ENCODE data around the gene APOOL.

DNA sequence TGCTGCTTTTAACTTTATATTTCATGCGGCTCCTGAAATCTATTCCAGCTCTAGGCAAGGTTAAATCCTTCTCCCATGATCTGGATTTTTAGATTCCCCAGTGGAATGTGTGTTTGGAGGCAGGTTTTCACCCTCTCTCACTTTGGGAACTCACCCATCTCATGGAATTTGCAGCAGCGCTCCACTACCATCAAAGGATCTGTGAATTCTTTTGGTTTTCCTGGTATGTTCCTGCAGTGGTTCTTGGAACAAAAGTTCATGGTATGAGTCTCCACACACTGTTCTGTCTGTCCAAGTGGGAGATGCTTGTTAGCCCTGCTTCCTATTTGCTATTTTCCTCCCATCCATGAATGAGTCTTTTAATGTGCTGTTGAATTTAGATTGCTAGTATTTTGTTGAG lies 14.0 kb downstream of the APOOL start:
- TF ChIP-seq GLI4 (tag by site-specific recombination; IDR thresholded peaks at IDR 0.05) = no peak
- no peak for TF ChIP-seq ZNF174 (tag by site-specific recombination; IDR thresholded peaks at IDR 0.05)
- no peak for TF ChIP-seq ZBTB7A (tag by site-specific recombination; IDR thresholded peaks at IDR 0.05; ENCODE audit: low read depth)
- TF ChIP-seq, protein P1, sequence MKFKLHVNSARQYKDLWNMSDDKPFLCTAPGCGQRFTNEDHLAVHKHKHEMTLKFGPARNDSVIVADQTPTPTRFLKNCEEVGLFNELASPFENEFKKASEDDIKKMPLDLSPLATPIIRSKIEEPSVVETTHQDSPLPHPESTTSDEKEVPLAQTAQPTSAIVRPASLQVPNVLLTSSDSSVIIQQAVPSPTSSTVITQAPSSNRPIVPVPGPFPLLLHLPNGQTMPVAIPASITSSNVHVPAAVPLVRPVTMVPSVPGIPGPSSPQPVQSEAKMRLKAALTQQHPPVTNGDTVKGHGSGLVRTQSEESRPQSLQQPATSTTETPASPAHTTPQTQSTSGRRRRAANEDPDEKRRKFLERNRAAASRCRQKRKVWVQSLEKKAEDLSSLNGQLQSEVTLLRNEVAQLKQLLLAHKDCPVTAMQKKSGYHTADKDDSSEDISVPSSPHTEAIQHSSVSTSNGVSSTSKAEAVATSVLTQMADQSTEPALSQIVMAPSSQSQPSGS (tag by site-specific recombination; IDR thresholded peaks at IDR 0.05; ENCODE audit: low read depth) = no peak
- TF ChIP-seq, protein P2, sequence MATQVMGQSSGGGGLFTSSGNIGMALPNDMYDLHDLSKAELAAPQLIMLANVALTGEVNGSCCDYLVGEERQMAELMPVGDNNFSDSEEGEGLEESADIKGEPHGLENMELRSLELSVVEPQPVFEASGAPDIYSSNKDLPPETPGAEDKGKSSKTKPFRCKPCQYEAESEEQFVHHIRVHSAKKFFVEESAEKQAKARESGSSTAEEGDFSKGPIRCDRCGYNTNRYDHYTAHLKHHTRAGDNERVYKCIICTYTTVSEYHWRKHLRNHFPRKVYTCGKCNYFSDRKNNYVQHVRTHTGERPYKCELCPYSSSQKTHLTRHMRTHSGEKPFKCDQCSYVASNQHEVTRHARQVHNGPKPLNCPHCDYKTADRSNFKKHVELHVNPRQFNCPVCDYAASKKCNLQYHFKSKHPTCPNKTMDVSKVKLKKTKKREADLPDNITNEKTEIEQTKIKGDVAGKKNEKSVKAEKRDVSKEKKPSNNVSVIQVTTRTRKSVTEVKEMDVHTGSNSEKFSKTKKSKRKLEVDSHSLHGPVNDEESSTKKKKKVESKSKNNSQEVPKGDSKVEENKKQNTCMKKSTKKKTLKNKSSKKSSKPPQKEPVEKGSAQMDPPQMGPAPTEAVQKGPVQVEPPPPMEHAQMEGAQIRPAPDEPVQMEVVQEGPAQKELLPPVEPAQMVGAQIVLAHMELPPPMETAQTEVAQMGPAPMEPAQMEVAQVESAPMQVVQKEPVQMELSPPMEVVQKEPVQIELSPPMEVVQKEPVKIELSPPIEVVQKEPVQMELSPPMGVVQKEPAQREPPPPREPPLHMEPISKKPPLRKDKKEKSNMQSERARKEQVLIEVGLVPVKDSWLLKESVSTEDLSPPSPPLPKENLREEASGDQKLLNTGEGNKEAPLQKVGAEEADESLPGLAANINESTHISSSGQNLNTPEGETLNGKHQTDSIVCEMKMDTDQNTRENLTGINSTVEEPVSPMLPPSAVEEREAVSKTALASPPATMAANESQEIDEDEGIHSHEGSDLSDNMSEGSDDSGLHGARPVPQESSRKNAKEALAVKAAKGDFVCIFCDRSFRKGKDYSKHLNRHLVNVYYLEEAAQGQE (tag by site-specific recombination; IDR thresholded peaks at IDR 0.05) = no peak
- TF ChIP-seq ZNF138 (tag by site-specific recombination; IDR thresholded peaks at IDR 0.05; ENCODE audit: borderline replicate concordance) = no peak
- TF ChIP-seq, protein P3, sequence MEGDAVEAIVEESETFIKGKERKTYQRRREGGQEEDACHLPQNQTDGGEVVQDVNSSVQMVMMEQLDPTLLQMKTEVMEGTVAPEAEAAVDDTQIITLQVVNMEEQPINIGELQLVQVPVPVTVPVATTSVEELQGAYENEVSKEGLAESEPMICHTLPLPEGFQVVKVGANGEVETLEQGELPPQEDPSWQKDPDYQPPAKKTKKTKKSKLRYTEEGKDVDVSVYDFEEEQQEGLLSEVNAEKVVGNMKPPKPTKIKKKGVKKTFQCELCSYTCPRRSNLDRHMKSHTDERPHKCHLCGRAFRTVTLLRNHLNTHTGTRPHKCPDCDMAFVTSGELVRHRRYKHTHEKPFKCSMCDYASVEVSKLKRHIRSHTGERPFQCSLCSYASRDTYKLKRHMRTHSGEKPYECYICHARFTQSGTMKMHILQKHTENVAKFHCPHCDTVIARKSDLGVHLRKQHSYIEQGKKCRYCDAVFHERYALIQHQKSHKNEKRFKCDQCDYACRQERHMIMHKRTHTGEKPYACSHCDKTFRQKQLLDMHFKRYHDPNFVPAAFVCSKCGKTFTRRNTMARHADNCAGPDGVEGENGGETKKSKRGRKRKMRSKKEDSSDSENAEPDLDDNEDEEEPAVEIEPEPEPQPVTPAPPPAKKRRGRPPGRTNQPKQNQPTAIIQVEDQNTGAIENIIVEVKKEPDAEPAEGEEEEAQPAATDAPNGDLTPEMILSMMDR (tag by site-specific recombination; IDR thresholded peaks at IDR 0.05) = no peak

All from HEK293 (cell line).